Spleen (tissue), 11 donors: Measurements from ENCODE around the gene ANKRD13B. TPM values are rescaled to one million over a fixed set of nuclear protein-coding genes. Genes with fewer than 3 reads are reported as not detected.

Experiments
- DNase-seq: peaks from one replicate; pipeline ENCODE4 v3.0.0-alpha.2; 2020
- H3K27ac ChIP-seq, 8 donors: fragments of 200-600 bp; sonication (generic) in 7 of 8; 1 replicate in 4 of 8; 2 replicates in 4 of 8; pipeline versions ENCODE4 v1.5.0 to v1.8.0; 2016 to 2021; ENCODE audit warnings: inconsistent platforms in 4 of 8, mild to moderate bottlenecking in 4 of 8, moderate library complexity in 1 of 8
- H3K27me3 ChIP-seq, 7 donors: fragments of 200-600 bp; sonication (generic) in 6 of 7; replicated peaks in 1 of 7; 1 replicate in 4 of 7; 2 replicates in 3 of 7; pipeline versions ENCODE4 v1.5.0 to v1.8.0; 2016 to 2021; ENCODE audit warnings: inconsistent platforms in 3 of 7, mild to moderate bottlenecking in 1 of 7
- H3K36me3 ChIP-seq, 6 donors: fragments of 200-600 bp; sonication (generic) in 5 of 6; 1 replicate in 4 of 6; 2 replicates in 2 of 6; pipeline versions ENCODE4 v1.5.0 to v1.8.0; 2016 to 2021; ENCODE audit warnings: inconsistent platforms in 2 of 6
- H3K4me1 ChIP-seq, 6 donors: fragments of 200-600 bp; sonication (generic) in 5 of 6; 1 replicate in 3 of 6; 2 replicates in 3 of 6; pipeline versions ENCODE4 v1.5.0 to v1.8.0; 2016 to 2021; ENCODE audit warnings: inconsistent platforms in 3 of 6
- H3K4me3 ChIP-seq, 8 donors: fragments of 200-600 bp; sonication (generic) in 7 of 8; 1 replicate in 4 of 8; 2 replicates in 4 of 8; pipeline versions ENCODE4 v1.5.0 to v1.8.0; 2016 to 2021; ENCODE audit warnings: inconsistent platforms in 4 of 8, mild to moderate bottlenecking in 4 of 8, moderate library complexity in 2 of 8
- H3K9me3 ChIP-seq, 8 donors: fragments of 200-600 bp; sonication (generic) in 7 of 8; 1 replicate in 4 of 8; 2 replicates in 4 of 8; pipeline versions ENCODE4 v1.5.0 to v1.8.0; 2016 to 2021; ENCODE audit warnings: inconsistent platforms in 4 of 8
- CTCF ChIP-seq, 11 experiments: fragments of 200-600 bp in 7 of 11; fragments of 450-650 bp in 4 of 11; sonication (generic) in 4 of 11; IDR thresholded peaks in 8 of 11; conservative IDR thresholded peaks in 3 of 11; 1 replicate in 7 of 11; 2 replicates in 4 of 11; pipeline versions ENCODE4 v1.4.0 to v1.8.0; 2016 to 2021; ENCODE audit warnings: antibody characterized with exemption in 11 of 11, inconsistent platforms in 4 of 11, mild to moderate bottlenecking in 1 of 11
- POLR2A ChIP-seq, 3 donors: fragments of 450-650 bp; IDR thresholded peaks; one replicate each; pipeline ENCODE4 v1.5.1; 2017; ENCODE audit warnings: antibody characterized with exemption in 3 of 3, mild to moderate bottlenecking in 1 of 3
- POLR2AphosphoS5 ChIP-seq, 3 donors: sonication (generic); formaldehyde crosslinking; IDR thresholded peaks; one replicate each; pipeline ENCODE4 v1.5.1; 2017; ENCODE audit warnings: antibody characterized with exemption in 3 of 3
- WGBS, 5 donors: extraction: QIAGEN DNeasy Blood & Tissue Kit in 3 of 5; methylation state at CpG; one replicate each; pipeline versions ENCODE4 v1.1.5 to v1.1.7; 2013 to 2018; 5-methylcytosine and 5-hydroxymethylcytosine counted together
- intact Hi-C: fragments of 100-400 bp; cut with DNase I; formaldehyde crosslinking; loops from one replicate; pipeline ENCODE4 v1.15.0; 2023; ENCODE audit warnings: low total_unique reads
- polyA plus RNA-seq, 3 donors: library from polyadenylated mRNA; stranded (reverse); fragments of 200-250 nt; gene quantifications; one replicate each; pipeline ENCODE4 v1.2.1, GENCODE V29; 2013
- total RNA-seq, 7 donors: library from RNA; depleted of rRNA in 3 of 7; stranded (reverse); fragments of >200 nt in 3 of 7; fragmentation: NEBNext Ultra II Directional in 4 of 7; extraction: Animal tissue kit (Norgen Biotek cat#: 25700) in 4 of 7; gene quantifications; one replicate each; pipeline versions ENCODE4 v1.1.0 to v1.2.1, GENCODE V29; 2016 to 2021
- donor health status: healthy with polysubstance abuse.
- donor health status: DM: no; HTN: no; CAD: no; lungs with moderate emphysema.
- donor health status: DM: no; HTN: no; CAD: no.
- donor health status: Bipolar disorder and iron deficiency.
- donor health status: healthy.
- donor health status: DM: no; HTN: no; CAD: no.
- donor health status: DM: yes; HTN: yes; CAD: no.

The ANKRD13B gene
- total and polyA plus RNA-seq, 10 donors: 0.85 to 5.5 (median 2.5) TPM

GRCh38 chr17:29582254-29582765, 10.6 kb upstream of the ANKRD13B start:
- intact Hi-C loops: no loop called here
- DNase-seq: peak; percentile 64

GRCh38 chr17:29582772-29583171, 10.2 kb upstream of the ANKRD13B start:
- peaks cover 0 to 57% (median 37%) of the 10 kb centered on the region in 6 donors for H3K36me3 ChIP-seq
- no peaks in the 10 kb centered on the region for H3K9me3 ChIP-seq
- H3K4me1 ChIP-seq: peaks cover 35 to 68% (median 49%) of the 10 kb centered on the region in 6 donors
- no peak for TF ChIP-seq POLR2A (IDR thresholded peaks at IDR 0.05)
- no peak for TF ChIP-seq CTCF (IDR thresholded peaks at IDR 0.05 in 8 of 11, conservative IDR thresholded peaks at IDR 0.05 in 3 of 11)
- TF ChIP-seq POLR2AphosphoS5 (IDR thresholded peaks at IDR 0.05): no peak
- intact Hi-C loops: no loop called here
- 91 to 97% (median 94%) methylated on average over 12 to 13 of the region's 13 CpGs for WGBS, 5 donors
- H3K27ac ChIP-seq: no peak overlapping the region
- no peak overlapping the region for H3K4me3 ChIP-seq
- DNase-seq: no peak
- H3K27me3 ChIP-seq: no peaks in the 10 kb centered on the region

More at GRCh38 chr17:29582254-29582765, 10.6 kb upstream of the ANKRD13B start:
- no peaks in the 10 kb centered on the region for H3K27me3 ChIP-seq
- H3K36me3 ChIP-seq: peaks cover 0 to 62% (median 42%) of the 10 kb centered on the region in 6 donors
- H3K27ac ChIP-seq: no peak overlapping the region
- WGBS, 5 donors: 82 to 94% (median 89%) methylated on average over 10 of the region's 10 CpGs
- no peaks in the 10 kb centered on the region for H3K9me3 ChIP-seq
- peaks cover 31 to 68% (median 47%) of the 10 kb centered on the region in 6 donors for H3K4me1 ChIP-seq
- TF ChIP-seq POLR2A (IDR thresholded peaks at IDR 0.05) (no peak), POLR2AphosphoS5 (IDR thresholded peaks at IDR 0.05) (no peak), CTCF (IDR thresholded peaks at IDR 0.05 in 8 of 11, conservative IDR thresholded peaks at IDR 0.05 in 3 of 11) (no peak)
- no peak overlapping the region for H3K4me3 ChIP-seq

GRCh38 chr17:29583324-29584248, 9.3 kb upstream of the ANKRD13B start:
- WGBS, 5 donors: 80 to 90% (median 88%) methylated on average over 11 to 16 of the region's 16 CpGs
- Histone ChIP-seq H3K36me3 (peaks cover 0 to 49% (median 29%) of the 10 kb centered on the region in 6 donors), H3K9me3 (no peaks in the 10 kb centered on the region), H3K27me3 (no peaks in the 10 kb centered on the region), H3K27ac (peak overlapping the region in 6 of 8 donors; percentile 27 to 88 (median 76)), H3K4me1 (peaks cover 43 to 72% (median 57%) of the 10 kb centered on the region in 6 donors), H3K4me3 (no peak overlapping the region)
- TF ChIP-seq POLR2AphosphoS5 (IDR thresholded peaks at IDR 0.05) (no peak), CTCF (IDR thresholded peaks at IDR 0.05 in 8 of 11, conservative IDR thresholded peaks at IDR 0.05 in 3 of 11) (no peak), POLR2A (IDR thresholded peaks at IDR 0.05) (no peak)
- no peak for DNase-seq
- intact Hi-C loops: no loop called here
